ENCODE measurements around the gene GTPBP1. TPM values are rescaled to one million over a fixed set of nuclear protein-coding genes. Genes with fewer than 3 reads are reported as not detected.

Gene GTPBP1
- polyA plus RNA-seq, 4 donors = 32.2 to 58.0 (median 44.1) TPM

DNA sequence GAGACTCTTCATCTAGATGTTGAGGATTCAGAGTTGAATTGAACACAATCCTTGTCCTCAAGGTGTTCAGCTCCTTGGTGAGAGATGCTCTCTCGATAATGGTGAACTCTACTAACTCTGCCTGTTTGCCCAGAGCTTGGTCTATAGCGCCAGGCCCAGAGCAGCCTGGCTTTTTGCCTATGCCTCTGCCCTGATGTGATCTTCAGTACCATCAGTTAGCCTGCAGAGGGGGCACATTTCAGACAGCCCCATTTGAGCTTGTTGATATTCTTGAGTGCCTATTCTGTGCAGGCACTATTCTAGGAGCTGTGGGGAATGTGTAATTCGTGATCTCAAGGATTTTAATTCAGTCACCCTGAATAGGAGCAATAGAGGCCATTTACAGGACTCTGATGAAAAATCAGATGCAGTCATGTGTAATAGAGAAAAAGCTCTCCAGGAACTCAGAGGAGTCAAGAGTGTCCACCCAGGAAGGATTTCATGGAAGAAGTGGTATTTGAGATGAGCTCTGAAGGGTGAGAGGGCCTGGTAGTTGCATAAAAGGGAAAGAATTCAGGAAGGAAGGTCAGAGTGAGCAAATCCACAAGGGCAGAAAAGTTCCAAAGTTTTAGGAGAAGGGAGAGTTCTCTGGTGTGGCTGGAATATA, 19.3 kb downstream of the GTPBP1 start:
- DNase-seq (ENCODE audit: low read depth in 4 of 4, low spot score in 3 of 4) = no peak

DNA sequence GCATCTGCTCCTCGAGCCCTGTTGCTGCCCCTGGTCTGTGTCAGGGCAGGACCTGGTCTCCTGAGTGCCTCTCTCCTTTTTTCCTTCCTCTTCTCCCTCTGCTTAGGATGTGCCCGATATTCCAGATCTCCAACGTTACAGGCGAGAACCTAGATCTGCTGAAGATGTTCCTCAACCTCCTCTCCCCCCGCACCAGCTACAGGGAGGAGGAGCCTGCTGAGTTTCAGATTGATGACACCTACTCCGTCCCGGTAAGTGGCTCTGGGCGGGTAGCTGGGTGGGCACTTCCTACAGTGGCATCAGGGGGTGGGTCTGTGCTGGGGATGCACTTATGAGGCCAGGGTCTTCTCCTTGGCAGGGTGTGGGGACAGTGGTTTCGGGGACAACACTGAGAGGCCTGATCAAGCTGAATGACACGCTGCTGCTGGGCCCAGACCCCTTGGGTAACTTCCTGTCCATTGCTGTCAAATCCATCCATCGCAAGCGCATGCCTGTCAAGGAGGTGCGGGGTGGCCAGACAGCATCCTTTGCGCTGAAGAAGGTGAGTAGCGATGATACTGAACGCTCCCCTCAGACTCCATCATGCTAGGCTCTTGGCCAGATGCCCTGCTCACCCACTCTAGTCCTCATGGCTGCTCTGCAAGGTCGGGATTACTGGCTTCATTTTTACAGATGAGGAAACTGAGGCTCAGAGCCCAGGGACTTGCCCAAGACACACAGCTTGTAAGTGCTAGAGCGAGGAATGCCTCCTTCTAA, 20.3 kb downstream of the GTPBP1 start:
- no peak for DNase-seq (ENCODE audit: low read depth in 4 of 4, low spot score in 3 of 4)

DNA sequence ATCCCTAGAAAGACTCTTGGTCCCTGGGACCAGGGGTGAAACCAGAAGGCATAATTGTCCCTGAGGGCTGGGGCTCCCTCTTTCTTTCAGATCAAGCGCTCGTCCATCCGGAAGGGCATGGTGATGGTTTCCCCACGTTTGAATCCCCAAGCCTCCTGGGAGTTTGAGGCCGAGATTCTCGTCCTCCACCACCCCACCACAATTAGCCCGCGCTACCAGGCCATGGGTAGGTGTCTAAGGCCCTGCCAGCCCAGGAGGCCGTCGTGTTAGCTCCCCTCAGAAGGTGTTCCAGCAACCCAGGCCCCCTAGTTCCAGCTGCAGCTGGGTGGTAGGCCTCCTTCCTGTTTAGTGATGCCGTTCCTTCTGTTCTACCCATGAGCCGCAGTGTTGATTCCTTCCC, 21.4 kb downstream of the GTPBP1 start:
- no peak for DNase-seq (ENCODE audit: low read depth in 4 of 4, low spot score in 3 of 4)

DNA sequence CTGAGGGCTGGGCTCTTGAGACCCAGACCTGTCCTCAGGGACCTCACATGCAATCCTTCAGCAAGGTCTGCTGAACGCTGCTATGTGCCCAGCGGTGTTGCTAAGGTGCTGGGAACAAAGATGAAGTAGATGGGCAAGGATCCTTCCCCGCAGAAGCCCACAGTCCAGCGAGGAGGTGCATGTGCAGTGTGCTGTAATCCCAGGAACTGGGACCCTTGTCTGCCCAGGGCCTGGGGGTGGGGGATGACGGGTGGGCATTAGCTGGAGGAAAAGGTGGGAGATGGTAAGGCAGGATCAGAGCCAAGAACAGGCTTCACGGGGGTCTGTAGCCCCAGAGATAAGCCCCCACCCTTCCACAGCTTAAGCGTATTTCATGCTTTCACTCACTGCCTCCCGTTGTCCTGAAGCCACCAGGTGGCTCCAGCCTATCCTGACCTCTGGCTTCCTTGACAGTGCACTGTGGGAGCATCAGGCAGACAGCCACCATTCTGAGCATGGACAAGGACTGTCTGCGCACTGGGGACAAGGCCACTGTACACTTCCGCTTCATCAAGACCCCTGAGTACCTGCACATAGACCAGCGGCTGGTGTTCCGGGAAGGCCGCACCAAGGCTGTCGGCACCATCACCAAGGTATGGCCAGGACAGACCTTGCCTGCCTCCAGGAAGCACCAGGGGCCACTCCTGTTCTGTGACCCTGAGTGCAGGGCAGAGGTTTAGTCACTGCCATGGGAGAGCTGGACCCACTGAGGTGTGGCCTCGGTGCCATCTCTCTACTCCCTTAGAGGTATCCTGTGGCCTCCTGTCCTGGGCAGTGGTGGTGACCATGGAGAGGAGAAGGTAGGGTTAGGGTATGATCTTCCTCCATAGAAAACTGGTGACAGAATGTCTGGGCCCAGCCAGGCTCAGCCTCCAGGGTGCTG, 22.0 kb downstream of the GTPBP1 start:
- no peak for DNase-seq (ENCODE audit: low read depth in 4 of 4, low spot score in 3 of 4)

DNA sequence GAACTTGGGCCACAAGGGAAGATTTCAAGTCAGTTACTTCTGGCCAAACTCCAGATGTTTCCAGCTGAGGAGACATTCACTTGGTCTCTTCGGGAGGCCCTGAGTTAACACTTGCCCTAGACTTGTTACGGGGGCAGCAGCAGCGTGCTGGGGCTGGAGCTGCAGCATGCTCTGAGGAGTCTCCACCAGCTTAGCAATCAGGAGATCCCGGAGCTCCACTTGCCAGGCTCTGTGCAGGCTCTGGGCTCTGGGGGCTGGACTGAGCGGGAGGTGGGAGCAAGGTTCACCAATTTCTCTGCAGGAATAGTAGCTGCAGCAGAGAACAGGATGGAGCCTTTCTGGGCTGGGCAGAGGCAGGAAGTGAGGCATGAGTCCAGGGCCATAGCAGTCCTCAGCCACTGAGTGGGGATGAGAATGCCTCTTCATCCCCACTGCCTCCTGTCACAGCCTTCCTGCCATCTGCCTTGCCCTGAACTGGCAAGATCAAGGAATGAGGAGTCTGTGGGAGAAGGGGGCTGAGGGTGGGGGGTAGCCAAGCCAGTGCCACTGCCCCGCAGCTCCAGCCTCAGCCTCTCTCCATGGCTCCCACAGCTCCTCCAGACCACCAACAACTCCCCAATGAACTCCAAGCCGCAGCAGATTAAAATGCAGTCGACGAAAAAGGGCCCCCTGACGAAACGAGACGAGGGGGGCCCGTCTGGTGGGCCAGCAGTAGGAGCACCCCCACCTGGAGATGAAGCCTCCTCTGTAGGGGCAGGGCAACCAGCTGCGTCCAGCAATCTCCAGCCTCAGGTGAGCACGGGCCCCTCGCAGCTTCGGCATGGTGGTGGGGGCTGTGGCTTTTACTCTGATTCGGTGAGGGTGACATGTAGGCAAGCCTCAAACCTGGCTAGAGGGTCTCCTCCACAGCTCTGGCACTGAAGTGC, 23.4 kb downstream of the GTPBP1 start:
- DNase-seq (ENCODE audit: low read depth in 4 of 4, low spot score in 3 of 4) = no peak

DNA sequence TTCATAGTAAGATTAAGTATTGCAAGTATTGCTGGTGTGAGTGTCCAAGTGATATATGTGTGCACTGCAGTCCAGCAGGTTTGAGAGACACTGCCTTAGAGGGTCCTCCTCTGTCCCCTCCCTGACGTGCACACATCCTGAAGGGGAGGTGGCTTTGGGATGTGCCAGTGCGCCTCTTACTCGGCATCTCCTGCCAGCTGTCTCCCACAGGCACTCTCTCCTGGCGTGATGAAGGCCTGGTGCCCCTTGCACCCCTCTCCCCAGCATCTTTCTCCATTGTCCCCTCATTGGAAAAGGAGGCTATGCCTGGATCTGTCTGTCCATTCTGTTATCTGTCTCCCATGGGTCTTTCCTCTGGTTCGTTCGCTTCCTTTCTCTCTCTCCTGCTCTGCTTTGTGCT, 24.2 kb downstream of the GTPBP1 start:
- no peak for DNase-seq (ENCODE audit: low read depth in 4 of 4, low spot score in 3 of 4)

DNA sequence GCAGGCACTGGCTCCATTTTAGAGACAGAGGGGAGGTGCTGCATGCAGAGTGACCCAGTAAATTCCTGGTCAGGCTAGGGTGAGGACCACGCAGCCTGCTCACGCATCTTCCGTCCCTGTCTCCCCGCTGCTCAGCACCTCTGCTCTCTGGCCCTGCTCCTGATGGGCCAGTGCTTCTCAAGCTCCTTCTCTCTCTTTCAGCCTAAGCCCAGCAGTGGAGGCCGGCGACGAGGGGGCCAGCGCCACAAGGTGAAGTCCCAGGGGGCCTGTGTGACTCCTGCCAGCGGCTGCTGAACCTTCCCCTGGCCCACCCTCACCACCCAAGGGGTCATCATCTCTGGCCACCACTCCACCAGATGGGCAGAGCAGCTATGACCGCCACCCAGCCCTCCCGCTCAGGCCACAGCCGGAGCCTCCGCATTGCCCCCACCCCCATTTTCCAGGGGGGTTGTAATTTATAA, 24.7 kb downstream of the GTPBP1 start:
- DNase-seq (ENCODE audit: low read depth in 4 of 4, low spot score in 3 of 4) = no peak

DNA sequence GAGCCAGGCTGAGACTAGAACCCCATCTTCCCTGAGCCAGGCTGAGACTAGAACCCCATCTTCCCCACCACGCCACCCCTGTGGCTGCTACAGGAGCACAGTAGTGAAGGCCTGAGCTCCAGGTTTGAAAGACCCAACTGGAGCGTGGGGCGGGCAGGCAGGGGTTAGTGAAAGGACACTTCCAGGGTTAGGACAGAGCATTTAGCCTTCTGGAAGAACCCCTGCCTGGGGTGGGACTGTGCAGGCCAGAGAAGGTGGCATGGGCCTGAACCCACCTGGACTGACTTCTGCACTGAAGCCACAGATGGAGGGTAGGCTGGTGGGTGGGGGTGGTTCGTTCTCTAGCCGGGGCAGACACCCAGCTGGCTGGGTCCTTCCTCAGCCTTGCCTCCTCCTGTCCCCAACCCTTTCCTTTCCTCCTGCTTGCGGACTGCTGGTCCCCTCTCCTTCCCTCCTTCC, 26.0 kb downstream of the GTPBP1 start:
- no peak for DNase-seq (ENCODE audit: low read depth in 4 of 4, low spot score in 3 of 4)

DNA sequence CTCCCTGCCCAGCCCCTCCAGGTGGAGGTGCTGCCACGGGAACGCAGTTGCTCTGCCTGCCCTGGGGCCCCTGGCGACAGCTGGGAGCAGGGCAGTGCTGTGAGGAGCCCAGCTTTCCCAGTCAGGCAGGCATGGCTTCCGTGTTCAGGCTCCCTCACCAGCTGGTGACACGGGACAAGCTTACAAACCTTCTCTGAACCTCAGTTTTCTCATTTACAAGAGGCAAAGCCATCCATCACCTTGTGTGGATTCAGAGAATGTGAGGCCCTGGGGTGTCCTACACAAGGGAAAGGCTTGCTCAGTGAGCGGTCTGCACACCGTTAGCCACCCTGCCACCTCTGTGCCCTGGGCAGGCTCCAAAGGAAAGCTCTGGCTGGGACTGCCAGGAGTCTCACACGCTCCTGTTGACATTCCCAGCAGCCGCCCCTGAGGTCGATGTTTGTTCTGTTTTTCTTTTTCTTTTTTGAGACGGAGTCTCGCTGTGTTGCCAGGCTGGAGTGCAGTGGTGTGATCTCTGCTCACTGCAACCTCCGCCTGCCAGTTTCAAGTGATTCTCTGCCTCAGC, 26.6 kb downstream of the GTPBP1 start:
- DNase-seq (ENCODE audit: low read depth in 4 of 4, low spot score in 3 of 4) = no peak

DNA sequence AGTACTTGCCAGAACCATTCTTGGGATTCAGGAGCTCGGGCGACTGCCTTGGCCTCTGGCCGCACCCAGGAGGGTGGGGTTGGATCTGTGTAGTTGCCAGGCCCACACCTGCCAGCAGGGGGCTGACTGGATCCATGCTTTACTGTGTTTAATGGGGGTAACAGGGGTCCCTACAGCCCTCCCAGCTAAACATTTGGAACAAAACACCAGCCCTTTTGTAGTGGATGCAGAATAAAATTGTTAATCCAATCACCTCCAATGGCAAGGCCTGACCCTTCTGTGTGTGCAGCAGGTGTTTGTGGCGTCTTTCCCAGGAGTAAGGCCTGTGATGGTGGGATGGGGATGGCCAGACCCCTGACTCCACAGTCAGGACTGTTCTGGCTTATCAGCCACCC, 27.6 kb downstream of the GTPBP1 start:
- DNase-seq (ENCODE audit: low read depth in 4 of 4, low spot score in 3 of 4) = no peak

DNA sequence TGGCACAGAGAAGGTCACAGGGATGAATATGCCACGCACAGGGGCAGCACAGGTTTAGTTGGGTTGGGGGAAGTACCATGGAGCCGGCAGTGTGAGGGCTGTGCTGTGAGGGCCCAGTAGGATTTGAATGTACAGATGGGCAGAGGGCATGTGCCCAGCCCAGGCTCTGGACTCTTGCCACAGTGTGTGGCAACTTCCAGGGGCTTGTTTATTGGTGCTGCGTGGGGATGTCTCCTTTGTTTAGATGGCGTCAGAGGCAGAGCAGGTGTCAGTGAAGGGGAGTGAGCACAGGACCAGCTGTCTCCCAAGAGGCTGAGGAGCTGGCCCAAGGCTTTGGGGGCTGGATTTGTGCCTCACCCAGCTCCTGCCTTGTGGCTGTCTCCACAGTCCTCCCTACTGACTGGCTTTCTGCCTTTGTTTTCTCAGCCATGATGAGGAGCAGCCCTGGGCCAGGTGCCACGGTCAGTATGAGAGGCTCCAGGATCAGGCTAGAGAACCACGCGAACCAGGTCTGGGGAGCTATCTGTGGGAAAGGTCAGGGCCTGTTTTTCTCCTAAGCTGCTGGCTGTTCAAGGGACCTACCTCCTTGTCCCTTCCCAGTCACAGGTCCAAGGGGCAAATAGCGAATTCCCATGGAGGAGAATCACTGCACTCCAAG, 28.1 kb downstream of the GTPBP1 start:
- DNase-seq (ENCODE audit: low read depth in 4 of 4, low spot score in 3 of 4) = no peak

DNA sequence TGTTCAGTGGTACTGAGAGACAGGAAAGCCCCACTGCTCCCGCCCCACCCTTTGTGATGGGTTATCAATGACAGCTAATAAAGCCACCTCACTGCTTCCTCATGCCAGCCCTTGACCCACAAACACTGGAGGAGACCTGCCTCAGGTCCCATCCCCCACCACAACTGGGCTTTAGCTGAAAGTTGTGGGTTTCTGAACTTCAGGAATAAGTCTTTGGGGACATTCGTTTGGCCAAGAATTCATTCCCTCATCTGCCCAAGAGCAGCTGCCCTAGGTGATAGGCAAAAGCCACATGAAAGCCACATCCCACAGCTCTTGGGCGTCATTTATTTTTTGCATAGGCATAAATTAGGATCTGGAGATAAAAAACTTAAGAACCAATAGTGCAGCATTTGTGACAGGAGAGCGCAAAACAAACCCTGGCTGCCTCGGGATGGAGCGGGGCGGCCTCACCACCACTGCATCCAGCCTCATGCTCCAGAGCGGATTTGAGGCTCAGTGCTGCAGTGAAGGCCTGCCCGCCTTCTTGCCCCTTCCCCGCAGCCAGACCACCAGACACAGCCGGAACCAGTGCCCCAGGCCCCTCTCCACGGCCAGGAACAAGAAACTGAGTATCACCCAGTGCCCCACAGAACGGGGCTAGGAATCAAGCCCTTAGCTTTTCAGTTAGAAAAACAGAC, 28.8 kb downstream of the GTPBP1 start:
- DNase-seq (ENCODE audit: low read depth in 4 of 4, low spot score in 3 of 4) = no peak

DNA sequence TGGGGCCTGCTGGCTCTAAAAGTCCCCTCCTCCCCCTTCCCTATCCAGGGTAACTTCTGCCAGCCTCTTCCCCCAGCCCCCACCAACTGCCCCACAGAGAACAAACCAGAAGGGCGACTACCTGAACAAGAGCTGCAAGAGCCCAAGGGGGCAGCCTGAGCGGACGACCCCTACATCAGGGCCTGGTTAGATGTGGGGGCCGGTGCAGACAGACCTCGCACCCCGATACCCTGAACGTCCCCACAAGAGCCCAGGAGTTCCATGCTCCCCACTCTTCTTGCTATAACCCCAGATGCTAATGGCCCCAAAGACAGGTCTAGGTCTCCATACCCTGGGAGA, 29.4 kb downstream of the GTPBP1 start:
- DNase-seq (ENCODE audit: low read depth in 4 of 4, low spot score in 3 of 4) = no peak

DNA sequence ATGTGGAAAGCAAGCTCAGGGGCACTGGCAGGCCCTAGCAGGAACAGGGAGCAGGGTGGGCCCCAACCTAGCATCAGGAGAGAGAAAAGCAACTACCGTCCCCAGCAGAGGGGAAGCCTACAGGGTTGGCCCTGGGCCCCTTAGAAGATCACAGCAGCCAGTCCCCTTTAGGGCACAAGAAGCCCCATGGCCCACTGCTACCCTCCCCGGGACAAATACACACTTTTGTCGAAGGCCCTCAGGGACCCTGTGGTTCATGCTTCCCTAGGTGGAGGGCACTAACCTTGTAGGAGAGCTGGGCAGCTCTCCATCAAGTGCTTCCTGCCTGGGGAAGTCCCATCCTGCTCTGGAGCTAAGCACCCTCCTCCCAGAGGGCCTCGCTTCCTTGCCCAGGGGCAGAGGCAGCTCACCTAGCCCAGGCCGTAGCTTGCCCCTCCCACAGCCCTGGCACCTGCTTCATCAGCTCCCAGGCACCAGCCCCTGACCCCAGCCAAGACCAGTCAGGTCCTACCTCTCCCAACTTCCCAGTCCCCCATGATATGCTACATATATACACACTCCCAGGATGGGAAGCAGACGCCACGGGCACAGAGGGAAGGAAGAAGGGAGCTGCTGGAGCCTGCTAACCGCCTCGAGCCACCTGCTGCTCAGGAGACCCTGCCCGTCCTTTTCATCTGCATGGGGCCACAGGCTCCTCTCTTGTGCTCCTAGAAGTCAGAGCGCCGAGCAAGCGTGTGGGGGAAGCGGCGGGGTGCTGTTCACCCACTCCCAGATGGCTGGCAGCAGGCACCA, 29.9 kb downstream of the GTPBP1 start:
- no peak for DNase-seq (ENCODE audit: low read depth in 4 of 4, low spot score in 3 of 4)

DNA sequence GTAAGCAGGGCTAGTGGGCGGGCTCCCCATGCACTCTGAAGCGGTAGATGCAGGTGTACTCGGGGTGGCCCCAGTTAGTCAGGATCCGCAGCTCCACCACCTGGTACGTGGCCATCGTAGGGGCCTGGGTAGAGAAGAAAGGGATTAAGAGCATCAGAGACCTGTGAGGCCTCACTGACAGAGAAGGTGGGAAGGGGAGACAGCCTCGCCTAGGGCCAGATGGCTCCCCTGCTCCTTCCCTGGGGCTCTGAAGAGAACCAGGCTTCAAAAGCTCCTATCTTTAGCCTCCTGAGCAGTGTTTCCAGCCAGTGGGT, 30.5 kb downstream of the GTPBP1 start:
- DNase-seq (ENCODE audit: low read depth in 4 of 4, low spot score in 3 of 4) = no peak

DNA sequence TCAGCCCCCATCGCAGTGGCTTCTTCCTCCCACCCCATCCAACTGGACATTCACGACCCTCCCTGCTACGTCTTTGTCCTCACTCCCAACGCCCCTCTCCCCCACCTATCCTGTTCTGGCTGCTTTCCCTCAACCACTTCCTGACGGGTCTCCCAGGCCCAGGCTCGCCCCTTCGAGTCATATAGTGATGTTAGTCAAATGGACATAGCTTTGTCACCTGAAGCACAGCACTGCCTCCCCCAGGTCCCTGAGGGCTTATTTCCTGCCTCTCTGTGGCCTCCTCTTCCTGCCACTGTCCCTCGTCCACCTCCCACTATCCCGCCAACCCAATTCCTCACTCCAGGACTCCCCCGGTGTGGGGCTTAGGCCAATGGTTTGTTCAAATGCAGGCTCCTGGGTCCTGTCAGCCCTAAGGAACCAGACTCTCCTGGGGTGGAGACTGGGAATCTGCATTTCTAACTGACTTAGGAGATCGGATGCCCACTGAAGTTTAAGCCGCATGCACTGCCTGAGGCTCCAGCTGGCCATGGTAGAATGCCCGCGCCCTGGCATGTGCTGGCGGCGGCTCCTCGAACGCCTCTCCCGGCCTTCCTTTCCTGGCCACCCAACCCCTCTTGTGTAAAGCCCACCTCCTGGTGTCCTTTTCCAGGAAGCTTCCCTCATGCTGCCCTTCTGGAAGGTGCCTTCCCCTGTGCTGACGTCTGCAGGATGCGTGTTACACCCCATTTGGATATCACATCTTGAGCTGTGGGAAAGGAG, 31.7 kb downstream of the GTPBP1 start:
- DNase-seq (ENCODE audit: low read depth in 4 of 4, low spot score in 3 of 4) = no peak

DNA sequence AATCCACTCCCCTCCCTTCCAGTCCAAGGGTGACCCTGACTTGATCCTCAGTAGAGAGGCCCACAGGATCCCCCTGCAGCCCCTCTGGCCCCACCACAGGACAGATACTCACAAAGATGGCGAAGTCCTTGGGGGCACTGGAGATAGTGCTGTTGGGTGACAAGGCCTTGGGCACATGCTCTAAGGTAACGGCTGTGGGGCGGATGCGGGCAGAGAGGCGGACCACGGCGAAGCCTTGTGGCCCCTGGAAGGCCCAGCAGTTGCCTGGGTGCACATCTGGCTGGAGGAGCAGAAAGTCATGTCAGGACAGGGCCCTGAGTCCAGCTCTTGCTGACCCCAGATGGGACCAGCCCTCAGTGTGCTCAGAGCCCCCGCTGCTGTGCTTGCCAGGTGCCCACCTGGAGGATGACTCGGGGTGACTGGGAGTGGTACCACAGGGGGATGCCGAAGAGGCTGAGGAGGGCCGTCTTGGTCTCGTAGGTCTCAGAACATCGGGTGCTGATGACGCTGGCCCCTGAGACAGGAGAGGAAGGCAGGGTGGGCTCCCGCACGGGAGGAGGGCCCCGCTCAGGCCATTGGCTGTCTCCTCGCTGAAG, 32.8 kb downstream of the GTPBP1 start:
- no peak for DNase-seq (ENCODE audit: low read depth in 4 of 4, low spot score in 3 of 4)
